Measurements from ENCODE around the gene PUS7. TPM values are rescaled to one million over a fixed set of nuclear protein-coding genes. Genes with fewer than 3 reads are reported as not detected.

Gene PUS7
- total and polyA plus RNA-seq, 2 donors from 2014 or later: 2.6 to 10.6 TPM

- DNase-seq (peak in 2 of 5 donors; percentile 43 to 55), FAIRE-seq (no peak)
- no peak overlapping the region for H3K9ac ChIP-seq (ENCODE audit: low read length in 3 of 3)
- no peaks in the 10 kb centered on the region for H3K9me3 ChIP-seq (ENCODE audit: control insufficient read depth in 2 of 3, insufficient read depth in 1 of 3, low read length in 3 of 3)
- TF ChIP-seq, protein P1, sequence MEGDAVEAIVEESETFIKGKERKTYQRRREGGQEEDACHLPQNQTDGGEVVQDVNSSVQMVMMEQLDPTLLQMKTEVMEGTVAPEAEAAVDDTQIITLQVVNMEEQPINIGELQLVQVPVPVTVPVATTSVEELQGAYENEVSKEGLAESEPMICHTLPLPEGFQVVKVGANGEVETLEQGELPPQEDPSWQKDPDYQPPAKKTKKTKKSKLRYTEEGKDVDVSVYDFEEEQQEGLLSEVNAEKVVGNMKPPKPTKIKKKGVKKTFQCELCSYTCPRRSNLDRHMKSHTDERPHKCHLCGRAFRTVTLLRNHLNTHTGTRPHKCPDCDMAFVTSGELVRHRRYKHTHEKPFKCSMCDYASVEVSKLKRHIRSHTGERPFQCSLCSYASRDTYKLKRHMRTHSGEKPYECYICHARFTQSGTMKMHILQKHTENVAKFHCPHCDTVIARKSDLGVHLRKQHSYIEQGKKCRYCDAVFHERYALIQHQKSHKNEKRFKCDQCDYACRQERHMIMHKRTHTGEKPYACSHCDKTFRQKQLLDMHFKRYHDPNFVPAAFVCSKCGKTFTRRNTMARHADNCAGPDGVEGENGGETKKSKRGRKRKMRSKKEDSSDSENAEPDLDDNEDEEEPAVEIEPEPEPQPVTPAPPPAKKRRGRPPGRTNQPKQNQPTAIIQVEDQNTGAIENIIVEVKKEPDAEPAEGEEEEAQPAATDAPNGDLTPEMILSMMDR (IDR thresholded peaks at IDR 0.05; ENCODE audit: borderline replicate concordance, extremely low read depth, insufficient read depth): peak; percentile 47
- no peaks in the 10 kb centered on the region for H3K36me3 ChIP-seq (ENCODE audit: control insufficient read depth in 2 of 3, insufficient read depth in 3 of 3, low read length in 3 of 3)
- no peak overlapping the region for H3K4me3 ChIP-seq (ENCODE audit: low read length in 3 of 3)
- no peaks in the 10 kb centered on the region for H3K27me3 ChIP-seq (ENCODE audit: control insufficient read depth, insufficient read depth, low read length)
- no peaks in the 10 kb centered on the region for H3K4me1 ChIP-seq (ENCODE audit: control insufficient read depth in 2 of 3, insufficient read depth in 2 of 3, low read depth in 1 of 3, low read length in 3 of 3)
- intact Hi-C loops (cut with DNase I): no loop called here
- no peak overlapping the region for H3K27ac ChIP-seq (ENCODE audit: low read depth in 2 of 2, low read length in 2 of 2)
Measured at GRCh38 chr7:105487579-105488571, 34.2 kb downstream of the PUS7 start.

GRCh38 chr7:105480931-105481330 lies 41.1 kb downstream of the PUS7 start:
- FAIRE-seq (no peak), DNase-seq (no peak)
- Histone ChIP-seq H3K4me3 (ENCODE audit: low read length in 3 of 3) (no peak overlapping the region), H3K27me3 (ENCODE audit: control insufficient read depth, insufficient read depth, low read length) (no peaks in the 10 kb centered on the region), H3K4me1 (ENCODE audit: control insufficient read depth in 2 of 3, insufficient read depth in 2 of 3, low read depth in 1 of 3, low read length in 3 of 3) (no peaks in the 10 kb centered on the region), H3K9me3 (ENCODE audit: control insufficient read depth in 2 of 3, insufficient read depth in 1 of 3, low read length in 3 of 3) (no peaks in the 10 kb centered on the region), H3K27ac (ENCODE audit: low read depth in 2 of 2, low read length in 2 of 2) (no peak overlapping the region), H3K9ac (ENCODE audit: low read length in 3 of 3) (no peak overlapping the region), H3K36me3 (ENCODE audit: control insufficient read depth in 2 of 3, insufficient read depth in 3 of 3, low read length in 3 of 3) (no peaks in the 10 kb centered on the region)
- intact Hi-C loops (cut with DNase I): no loop called here
- TF ChIP-seq, protein P1 (IDR thresholded peaks at IDR 0.05; ENCODE audit: borderline replicate concordance, extremely low read depth, insufficient read depth): no peak

DNA sequence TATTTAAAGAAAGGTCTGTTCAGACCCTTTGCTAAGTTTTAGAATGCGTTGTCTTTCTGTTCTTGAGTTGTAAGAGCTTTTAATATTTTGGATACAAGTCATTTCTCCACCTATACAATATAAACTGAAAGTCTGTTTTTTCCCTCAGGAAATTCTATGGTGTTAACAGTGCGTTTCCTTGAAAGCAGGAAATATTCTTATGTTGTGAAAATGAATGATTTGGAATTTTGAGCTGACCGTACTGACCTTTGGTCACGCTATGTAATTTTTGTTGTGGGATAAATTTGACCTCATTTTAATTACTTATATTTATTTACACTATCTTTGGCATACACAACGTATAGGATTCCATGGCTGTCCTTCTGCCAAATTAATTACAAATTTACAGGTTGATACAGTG lies 43.5 kb downstream of the PUS7 start:
- TF ChIP-seq, protein P1 (IDR thresholded peaks at IDR 0.05; ENCODE audit: borderline replicate concordance, extremely low read depth, insufficient read depth): no peak

More for the DNA sequence above, 43.5 kb downstream of the PUS7 start:
- H3K4me1 ChIP-seq (ENCODE audit: control insufficient read depth in 2 of 3, insufficient read depth in 2 of 3, low read depth in 1 of 3, low read length in 3 of 3): no peaks in the 10 kb centered on the region
- no peaks in the 10 kb centered on the region for H3K9me3 ChIP-seq (ENCODE audit: control insufficient read depth in 2 of 3, insufficient read depth in 1 of 3, low read length in 3 of 3)
- DNase-seq (no peak), FAIRE-seq (no peak)
- no peak overlapping the region for H3K9ac ChIP-seq (ENCODE audit: low read length in 3 of 3)
- intact Hi-C loops (cut with DNase I): no loop called here
- H3K36me3 ChIP-seq (ENCODE audit: control insufficient read depth in 2 of 3, insufficient read depth in 3 of 3, low read length in 3 of 3): no peaks in the 10 kb centered on the region
- H3K4me3 ChIP-seq (ENCODE audit: low read length in 3 of 3): no peak overlapping the region
- H3K27ac ChIP-seq (ENCODE audit: low read depth in 2 of 2, low read length in 2 of 2): no peak overlapping the region
- no peaks in the 10 kb centered on the region for H3K27me3 ChIP-seq (ENCODE audit: control insufficient read depth, insufficient read depth, low read length)

Measured in kidney (tissue), 14 donors.